ENCODE data around the gene MUL1.

MUL1 gene

DNA sequence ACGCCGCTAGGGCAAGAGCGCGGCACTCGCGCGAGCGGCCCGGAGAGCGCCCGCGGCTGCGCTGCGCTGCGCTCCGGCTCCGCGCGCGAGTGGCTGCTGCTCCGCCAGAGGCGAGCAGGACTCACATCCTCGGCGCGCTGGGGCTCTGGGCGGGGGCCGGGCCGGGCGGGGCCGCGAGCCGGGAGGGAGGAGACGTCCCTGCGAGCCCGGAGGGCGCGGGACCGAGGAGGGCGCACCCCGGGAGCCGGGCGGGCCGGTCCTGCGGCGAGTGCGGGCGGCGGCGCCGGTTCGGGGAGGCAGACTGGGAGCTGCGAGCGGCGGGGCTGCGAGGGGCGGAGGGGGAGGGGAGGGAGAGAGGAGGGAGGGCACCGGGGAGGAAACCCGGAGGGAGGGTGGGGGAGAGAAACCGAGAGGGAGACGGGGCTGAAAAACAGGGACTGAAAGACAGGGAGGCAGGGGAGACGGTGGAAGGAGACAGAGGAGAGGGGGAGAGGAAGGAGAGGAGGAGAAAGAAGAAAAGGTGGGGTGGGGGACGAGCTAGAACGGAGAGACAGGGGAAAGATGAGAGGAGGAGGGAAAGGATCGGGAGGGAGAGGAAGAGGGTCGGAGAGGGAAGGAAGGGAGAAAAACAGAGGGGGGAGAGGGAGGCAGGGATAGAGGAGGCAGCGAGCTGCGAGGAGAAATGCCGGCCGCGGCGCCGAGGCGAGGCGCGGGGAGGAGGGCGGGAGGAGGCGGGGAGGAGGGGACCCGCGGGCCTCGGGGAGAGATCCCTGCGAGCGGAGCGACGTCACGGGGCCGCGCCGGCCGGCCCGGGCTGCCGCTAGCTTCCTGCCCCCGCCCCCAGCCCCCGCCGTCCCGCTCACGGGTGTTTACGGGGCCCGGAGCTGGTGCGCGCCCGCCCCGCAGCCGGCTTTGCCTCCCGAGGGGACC, 22.2 kb downstream of the MUL1 start, which contains the start of gene CAMK2N1:
Gene CAMK2N1 (minus strand): TSS at position 684 of the 930 bp plus-strand sequence. CDS start 831 bp downstream, outside the sequence.
- DNase-seq (ENCODE audit: low spot score) = peak; percentile 63

DNA sequence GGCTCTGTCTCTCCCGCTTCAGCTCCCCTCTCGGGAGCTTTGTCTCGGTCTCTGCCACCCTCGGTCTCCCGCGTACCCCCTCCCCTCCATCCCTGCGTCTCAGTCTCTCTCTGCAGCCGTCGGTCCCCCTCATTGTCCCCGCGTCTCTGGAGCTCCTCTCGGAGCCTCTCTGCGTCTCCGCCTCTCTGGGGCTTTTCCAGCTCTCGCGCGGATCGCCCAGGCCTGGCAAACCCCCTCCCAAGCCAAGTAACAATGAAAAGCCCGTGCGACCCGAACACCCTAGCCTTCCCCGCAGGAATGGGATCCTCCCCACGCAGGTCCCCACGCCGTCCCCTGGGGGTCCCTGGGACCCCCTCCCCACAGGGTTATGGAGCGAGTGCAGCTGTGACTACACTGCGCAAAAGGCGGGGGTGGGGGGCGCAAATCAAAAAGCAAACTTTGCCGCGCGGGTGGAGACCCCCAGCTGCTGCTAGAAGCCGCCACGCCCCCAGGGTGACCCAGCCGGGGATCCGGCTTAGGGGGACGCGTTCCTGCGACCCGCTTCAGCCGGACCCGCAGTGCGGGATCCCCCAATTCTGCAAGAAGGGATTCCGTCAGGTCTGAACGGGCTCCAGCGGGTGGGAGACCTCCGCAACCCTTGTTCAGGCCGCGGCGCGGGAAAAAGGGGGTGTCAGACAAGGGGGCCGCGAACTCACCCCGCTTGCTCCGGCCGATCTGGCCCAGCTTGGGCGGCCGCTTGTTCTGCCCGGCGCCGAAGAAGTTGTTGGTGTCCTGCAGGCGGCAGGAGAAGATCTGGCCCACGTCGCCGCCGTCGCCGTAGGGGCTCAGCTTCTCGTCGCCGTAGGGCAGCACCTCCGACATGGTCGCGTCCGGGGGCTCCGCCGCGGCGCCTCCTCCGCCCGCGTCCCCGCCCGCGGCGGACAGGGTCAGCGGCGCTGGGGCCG, 23.2 kb downstream of the MUL1 start:
- no peak for DNase-seq (ENCODE audit: low spot score)

GRCh38 chr1:20483833-20484518, 24.0 kb downstream of the MUL1 start:
- no peak for DNase-seq (ENCODE audit: low spot score)

DNA sequence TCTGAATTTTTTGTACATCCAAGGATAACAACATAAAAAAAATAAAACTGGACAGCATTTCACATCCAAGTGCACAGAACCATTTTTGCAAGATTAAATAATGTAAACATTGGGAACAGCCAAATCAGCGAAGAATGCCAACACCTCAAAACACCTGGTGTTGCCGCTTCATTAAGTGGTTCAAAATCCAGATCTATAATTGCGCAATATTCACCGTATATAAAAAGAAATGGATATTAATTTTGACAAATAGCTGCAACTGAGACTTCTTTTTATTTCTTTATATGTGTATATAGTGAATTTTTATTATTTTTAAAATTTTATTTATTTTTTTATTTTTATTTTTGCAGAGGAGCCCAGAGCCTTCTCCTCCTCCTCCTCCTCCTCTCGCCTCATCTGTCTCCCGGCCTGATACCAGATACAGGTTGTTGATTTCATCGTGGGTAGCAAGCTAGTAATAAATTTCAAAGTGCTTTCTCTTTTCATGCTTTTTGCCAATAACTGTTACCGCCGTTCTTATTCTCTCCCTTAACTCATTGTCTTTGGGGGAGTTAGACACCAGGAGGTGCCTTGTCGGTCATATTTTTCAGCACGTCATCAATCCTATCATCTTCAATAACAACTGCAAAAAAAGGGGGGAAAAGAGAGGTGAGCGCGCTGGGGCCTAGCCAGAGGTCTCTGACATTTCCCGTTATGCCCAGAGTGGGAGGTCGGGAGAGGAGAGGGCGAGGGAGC, 24.7 kb downstream of the MUL1 start:
- no peak for DNase-seq (ENCODE audit: low spot score)

GRCh38 chr1:20481643-20482498, 26.1 kb downstream of the MUL1 start:
- no peak for DNase-seq (ENCODE audit: low spot score)

GRCh38 chr1:20480951-20481617, 26.9 kb downstream of the MUL1 start:
- no peak for DNase-seq (ENCODE audit: low spot score)

GRCh38 chr1:20480243-20480944, 27.6 kb downstream of the MUL1 start:
- DNase-seq (ENCODE audit: low spot score) = no peak

GRCh38 chr1:20479840-20480239, 28.1 kb downstream of the MUL1 start:
- no peak for DNase-seq (ENCODE audit: low spot score)

- no peak for DNase-seq (ENCODE audit: low spot score)
Measured at GRCh38 chr1:20478057-20478635, 29.8 kb downstream of the MUL1 start.

DNA sequence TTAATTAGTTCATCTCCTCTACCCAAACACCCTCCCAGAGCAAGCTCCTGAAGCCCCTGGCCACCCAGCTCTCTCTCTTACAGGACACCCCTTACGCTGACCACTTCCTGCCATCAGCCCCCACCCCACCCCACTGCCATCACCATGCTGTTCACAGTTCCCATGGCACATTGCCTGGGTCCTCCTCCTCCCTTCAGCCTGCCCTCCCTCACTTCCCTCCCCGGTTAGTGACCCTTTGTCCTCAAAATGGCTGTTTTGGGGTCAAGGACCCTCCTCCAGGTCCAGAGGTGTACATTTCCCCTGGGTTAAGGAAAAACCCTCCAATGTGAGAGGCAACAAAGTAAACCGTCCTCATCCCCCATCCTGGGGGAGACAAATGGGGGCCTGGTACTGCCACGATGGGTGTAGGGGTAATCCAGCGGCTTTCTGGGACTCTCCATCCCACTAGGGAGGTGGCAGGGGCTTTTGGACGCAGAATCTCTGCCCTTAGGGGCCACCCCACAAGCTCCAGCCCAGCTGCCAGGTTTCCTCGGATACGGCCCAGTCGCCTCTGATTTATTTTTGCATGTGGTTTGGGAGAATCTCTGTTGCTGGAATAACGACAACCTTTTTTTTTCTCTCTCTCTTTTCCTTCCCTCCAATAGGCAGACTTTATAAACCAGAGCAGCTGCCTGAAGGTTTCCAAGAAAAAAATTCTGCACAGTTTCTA, 30.4 kb downstream of the MUL1 start:
- no peak for DNase-seq (ENCODE audit: low spot score)

- no peak for DNase-seq (ENCODE audit: low spot score)
Measured at GRCh38 chr1:20476265-20477038, 31.5 kb downstream of the MUL1 start.

- DNase-seq (ENCODE audit: low spot score) = no peak
Measured at GRCh38 chr1:20474996-20475395, 33.0 kb downstream of the MUL1 start.

DNA sequence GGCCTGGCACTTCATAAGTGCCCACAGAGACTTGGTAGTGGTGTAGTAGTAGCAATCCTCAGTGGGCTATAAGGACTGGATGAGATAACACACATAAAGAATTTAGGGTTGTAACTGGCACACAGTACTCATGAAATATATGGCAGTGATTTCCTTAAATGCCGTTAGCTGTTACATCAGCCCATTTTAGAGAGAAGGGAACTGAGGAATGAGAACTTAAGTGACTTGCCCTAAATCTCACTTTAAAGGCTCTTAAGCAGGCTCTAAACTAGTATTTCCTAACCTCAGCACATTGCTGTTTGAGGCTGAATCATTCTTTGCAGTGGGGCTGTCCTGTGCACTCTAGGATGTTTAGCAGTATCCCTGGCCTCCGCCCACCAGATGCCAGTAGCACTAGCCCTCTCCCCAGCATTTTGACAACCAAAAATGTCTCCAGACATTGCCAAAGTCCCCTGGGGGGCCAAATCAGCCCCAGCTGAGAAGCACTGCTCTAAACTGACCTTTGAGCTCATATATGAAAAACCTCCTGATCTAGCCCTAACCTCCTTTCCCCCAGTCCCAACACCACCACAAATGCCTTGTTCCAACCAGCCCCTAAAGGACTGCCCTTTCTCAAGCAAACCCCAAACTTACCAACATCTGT, 33.5 kb downstream of the MUL1 start:
- DNase-seq (ENCODE audit: low spot score) = no peak

- DNase-seq (ENCODE audit: low spot score) = no peak
Measured at GRCh38 chr1:20473894-20474293, 34.1 kb downstream of the MUL1 start.

DNA sequence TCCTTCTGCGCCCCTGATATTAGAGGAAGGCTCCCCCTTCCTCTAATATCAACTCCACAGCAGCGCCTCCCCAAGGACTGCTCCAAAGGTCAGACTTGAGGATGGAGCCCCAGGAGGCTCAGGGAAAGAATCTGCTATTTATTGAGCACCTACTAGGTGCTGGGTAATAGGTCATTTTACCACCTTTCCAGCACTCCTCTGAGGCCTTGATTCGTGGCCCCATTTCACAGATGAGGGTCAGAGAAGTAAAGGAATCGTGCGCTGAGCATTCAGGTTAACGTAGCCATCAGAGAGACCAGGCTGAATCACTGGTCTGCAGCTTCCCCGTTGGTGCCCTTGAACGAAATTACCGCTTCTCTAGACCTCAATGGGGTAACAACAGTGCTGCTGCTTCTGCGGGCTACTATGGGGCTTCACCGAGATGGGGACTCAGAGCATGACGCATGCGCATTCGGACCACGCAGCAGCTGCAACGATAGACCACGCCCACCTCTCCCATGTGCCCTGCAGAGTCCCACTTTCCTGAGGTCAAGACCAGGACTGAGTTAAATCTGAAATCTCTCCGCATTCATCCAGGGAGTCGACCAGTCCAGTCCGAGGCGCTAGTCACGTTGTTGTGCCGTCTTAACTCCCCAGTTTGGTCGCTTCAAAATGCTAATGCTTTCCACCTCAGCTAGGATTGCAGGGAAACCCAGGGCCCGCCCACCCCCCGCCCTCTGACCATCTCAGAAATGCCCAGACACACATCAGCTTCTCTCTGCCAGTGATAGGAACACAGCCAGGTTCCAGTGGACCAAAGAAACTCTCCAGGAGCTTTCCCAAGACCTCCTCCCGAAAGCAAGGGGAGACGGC, 34.9 kb downstream of the MUL1 start:
- peak; percentile 77 for DNase-seq (ENCODE audit: low spot score)

- no peak for DNase-seq (ENCODE audit: low spot score)
Measured at GRCh38 chr1:20472121-20472520, 35.8 kb downstream of the MUL1 start.

Measured in germinal center (tissue), 1 donor.